ENCODE measurements around the gene PPP1R14D. TPM values are rescaled to one million over a fixed set of nuclear protein-coding genes. Genes with fewer than 3 reads are reported as not detected.

The PPP1R14D gene
- total RNA-seq, 1 experiment from 2014 or later: 0.64 TPM

DNA sequence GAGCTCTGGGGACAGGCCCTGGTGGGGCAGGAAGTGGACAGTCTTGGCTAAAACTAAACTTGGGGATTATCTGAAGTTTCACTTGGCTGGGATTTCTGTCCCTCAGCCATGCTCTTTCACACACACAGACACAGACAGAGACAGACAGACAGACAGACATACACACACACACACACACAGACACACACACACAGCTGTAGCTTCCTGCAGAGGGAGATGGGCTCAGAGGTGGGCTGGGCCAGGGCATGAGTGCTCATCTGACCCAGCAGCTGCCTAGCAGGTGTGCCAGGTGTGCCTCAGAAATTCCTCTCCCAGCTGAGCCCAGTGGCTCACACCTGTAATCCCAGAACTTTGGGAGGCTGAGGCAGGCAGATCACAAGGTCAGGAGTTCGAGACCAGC is 42.2 kb upstream of the PPP1R14D start:
- CTCF ChIA-PET: interaction anchor here (0.7 to 6.6 kb wide), 2 partner anchors 12 to 221 kb away, joined by 3 to 70 read pairs; no protein-coding TSS in a partner anchor
- BruUV-seq (replicated peaks): no TSS peak
- ATAC-seq (no peak), DNase-seq (ENCODE audit: low read depth, low spot score) (no peak)
- Histone ChIP-seq H3K27me3 (ENCODE audit: control insufficient read depth, insufficient read depth, low read length) (no peaks in the 10 kb centered on the region), H3K9me3 (ENCODE audit: control insufficient read depth, insufficient read depth, low read depth, low read length) (no peaks in the 10 kb centered on the region), H3K36me3 (ENCODE audit: control insufficient read depth, insufficient read depth, low read length) (no peaks in the 10 kb centered on the region), H3K4me3 (ENCODE audit: low read depth in 2 of 2, low read length in 2 of 2) (no peak overlapping the region), H3K4me1 (ENCODE audit: control insufficient read depth, insufficient read depth, low read length) (peaks cover 8% of the 10 kb centered on the region; the same call in 1 of the 2 replicates), H3K27ac (ENCODE audit: low read length) (no peak overlapping the region)
- intact Hi-C loops (cut with micrococcal nuclease; ENCODE audit: unreplicated experiment): no loop called here
- TF ChIP-seq TCF7L2 (IDR thresholded peaks at IDR 0.05; ENCODE audit: low read depth, low read length): no peak
- TF ChIP-seq, protein P1, sequence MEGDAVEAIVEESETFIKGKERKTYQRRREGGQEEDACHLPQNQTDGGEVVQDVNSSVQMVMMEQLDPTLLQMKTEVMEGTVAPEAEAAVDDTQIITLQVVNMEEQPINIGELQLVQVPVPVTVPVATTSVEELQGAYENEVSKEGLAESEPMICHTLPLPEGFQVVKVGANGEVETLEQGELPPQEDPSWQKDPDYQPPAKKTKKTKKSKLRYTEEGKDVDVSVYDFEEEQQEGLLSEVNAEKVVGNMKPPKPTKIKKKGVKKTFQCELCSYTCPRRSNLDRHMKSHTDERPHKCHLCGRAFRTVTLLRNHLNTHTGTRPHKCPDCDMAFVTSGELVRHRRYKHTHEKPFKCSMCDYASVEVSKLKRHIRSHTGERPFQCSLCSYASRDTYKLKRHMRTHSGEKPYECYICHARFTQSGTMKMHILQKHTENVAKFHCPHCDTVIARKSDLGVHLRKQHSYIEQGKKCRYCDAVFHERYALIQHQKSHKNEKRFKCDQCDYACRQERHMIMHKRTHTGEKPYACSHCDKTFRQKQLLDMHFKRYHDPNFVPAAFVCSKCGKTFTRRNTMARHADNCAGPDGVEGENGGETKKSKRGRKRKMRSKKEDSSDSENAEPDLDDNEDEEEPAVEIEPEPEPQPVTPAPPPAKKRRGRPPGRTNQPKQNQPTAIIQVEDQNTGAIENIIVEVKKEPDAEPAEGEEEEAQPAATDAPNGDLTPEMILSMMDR (IDR thresholded peaks at IDR 0.05): no peak
- TF ChIP-seq POLR2AphosphoS5 (IDR thresholded peaks at IDR 0.05; ENCODE audit: low read depth, low read length): no peak
- TF ChIP-seq, protein P2, sequence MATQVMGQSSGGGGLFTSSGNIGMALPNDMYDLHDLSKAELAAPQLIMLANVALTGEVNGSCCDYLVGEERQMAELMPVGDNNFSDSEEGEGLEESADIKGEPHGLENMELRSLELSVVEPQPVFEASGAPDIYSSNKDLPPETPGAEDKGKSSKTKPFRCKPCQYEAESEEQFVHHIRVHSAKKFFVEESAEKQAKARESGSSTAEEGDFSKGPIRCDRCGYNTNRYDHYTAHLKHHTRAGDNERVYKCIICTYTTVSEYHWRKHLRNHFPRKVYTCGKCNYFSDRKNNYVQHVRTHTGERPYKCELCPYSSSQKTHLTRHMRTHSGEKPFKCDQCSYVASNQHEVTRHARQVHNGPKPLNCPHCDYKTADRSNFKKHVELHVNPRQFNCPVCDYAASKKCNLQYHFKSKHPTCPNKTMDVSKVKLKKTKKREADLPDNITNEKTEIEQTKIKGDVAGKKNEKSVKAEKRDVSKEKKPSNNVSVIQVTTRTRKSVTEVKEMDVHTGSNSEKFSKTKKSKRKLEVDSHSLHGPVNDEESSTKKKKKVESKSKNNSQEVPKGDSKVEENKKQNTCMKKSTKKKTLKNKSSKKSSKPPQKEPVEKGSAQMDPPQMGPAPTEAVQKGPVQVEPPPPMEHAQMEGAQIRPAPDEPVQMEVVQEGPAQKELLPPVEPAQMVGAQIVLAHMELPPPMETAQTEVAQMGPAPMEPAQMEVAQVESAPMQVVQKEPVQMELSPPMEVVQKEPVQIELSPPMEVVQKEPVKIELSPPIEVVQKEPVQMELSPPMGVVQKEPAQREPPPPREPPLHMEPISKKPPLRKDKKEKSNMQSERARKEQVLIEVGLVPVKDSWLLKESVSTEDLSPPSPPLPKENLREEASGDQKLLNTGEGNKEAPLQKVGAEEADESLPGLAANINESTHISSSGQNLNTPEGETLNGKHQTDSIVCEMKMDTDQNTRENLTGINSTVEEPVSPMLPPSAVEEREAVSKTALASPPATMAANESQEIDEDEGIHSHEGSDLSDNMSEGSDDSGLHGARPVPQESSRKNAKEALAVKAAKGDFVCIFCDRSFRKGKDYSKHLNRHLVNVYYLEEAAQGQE (IDR thresholded peaks at IDR 0.05; ENCODE audit: insufficient read depth in 1 of 2, low read depth in 2 of 2, low read length in 1 of 2): no peak
- TF ChIP-seq SIN3A (IDR thresholded peaks at IDR 0.05; ENCODE audit: borderline replicate concordance, insufficient read depth, low read depth, low read length): no peak
- in situ Hi-C loops (cut with HindIII; ENCODE audit: low pct_unique_long_range_greater_than_20kb, low sequenced_read_pairs): no loop called here
- POLR2A ChIA-PET: no interaction called here

DNA sequence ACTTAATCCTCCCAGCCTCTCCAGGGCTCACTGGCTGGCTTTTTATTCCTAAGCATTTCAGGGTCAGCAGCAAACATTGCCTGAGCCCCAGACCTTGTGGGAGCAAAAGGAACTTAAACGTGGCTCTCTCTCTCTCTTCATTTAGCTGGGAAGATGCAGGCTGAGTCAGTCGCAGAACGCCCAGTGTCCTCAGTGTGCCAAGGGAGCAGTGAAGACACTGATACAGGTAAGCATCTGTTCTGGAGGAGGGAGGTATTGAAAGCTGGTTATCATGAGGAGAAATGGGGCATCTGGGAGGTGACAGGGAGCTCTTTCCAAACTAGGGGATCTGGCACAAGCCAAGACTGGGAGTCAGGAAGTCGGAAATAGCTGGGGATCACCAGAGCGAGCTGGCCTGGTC is 41.2 kb upstream of the PPP1R14D start:
- Histone ChIP-seq H3K27ac (ENCODE audit: low read length) (no peak overlapping the region), H3K4me1 (ENCODE audit: control insufficient read depth, insufficient read depth, low read length) (peaks cover 8% of the 10 kb centered on the region; the same call in 1 of the 2 replicates), H3K27me3 (ENCODE audit: control insufficient read depth, insufficient read depth, low read length) (no peaks in the 10 kb centered on the region), H3K4me3 (ENCODE audit: low read depth in 2 of 2, low read length in 2 of 2) (no peak overlapping the region), H3K36me3 (ENCODE audit: control insufficient read depth, insufficient read depth, low read length) (no peaks in the 10 kb centered on the region), H3K9me3 (ENCODE audit: control insufficient read depth, insufficient read depth, low read depth, low read length) (no peaks in the 10 kb centered on the region)
- TF ChIP-seq POLR2AphosphoS5 (IDR thresholded peaks at IDR 0.05; ENCODE audit: low read depth, low read length) (no peak), SIN3A (IDR thresholded peaks at IDR 0.05; ENCODE audit: borderline replicate concordance, insufficient read depth, low read depth, low read length) (no peak), TCF7L2 (IDR thresholded peaks at IDR 0.05; ENCODE audit: low read depth, low read length) (no peak)
- TF ChIP-seq, protein P2 (IDR thresholded peaks at IDR 0.05; ENCODE audit: insufficient read depth in 1 of 2, low read depth in 2 of 2, low read length in 1 of 2): no peak
- TF ChIP-seq, protein P1 (IDR thresholded peaks at IDR 0.05): no peak
- POLR2A ChIA-PET: interaction anchor here (0.5 to 0.6 kb wide), 2 partner anchors 17 to 202 kb away, joined by 3 to 10 read pairs; no protein-coding TSS in a partner anchor
- no TSS peak for BruUV-seq (replicated peaks)
- in situ Hi-C loops (cut with HindIII; ENCODE audit: low pct_unique_long_range_greater_than_20kb, low sequenced_read_pairs): no loop called here
- CTCF ChIA-PET: interaction anchor here (6.6 kb wide), 1 partner anchor 11 kb away, joined by 70 read pairs; no protein-coding TSS in a partner anchor
- intact Hi-C loops (cut with micrococcal nuclease; ENCODE audit: unreplicated experiment): no loop called here
- DNase-seq (ENCODE audit: low read depth, low spot score) (no peak), ATAC-seq (no peak)
